Natural killer cell (primary cell): ENCODE measurements around the gene KYNU. TPM values are rescaled to one million over a fixed set of nuclear protein-coding genes. Genes with fewer than 3 reads are reported as not detected.

ENCODE experiments used
- ATAC-seq, 3 donors: fragments of 150-1000 bp in 2 of 3; fragments of 200-7000 bp in 1 of 3; cut with Tn5 transposase; 1 replicate in 1 of 3; 2 replicates in 2 of 3; pipeline ENCODE4 v1.10.0; 2021; ENCODE audit warnings: mild to moderate bottlenecking in 2 of 3, moderate library complexity in 2 of 3
- DNase-seq, 2 donors: peaks; one replicate each; pipeline versions ENCODE4 v3.0.0 to v3.0.0-alpha.2; 2013 to 2021; ENCODE audit warnings: mixed read lengths in 1 of 2
- H3K27ac ChIP-seq: one replicate; pipeline ENCODE4 v1.5.1; 2013; ENCODE audit warnings: mild to moderate bottlenecking, low read length
- H3K27me3 ChIP-seq: one replicate; pipeline ENCODE4 v1.6.1; 2013; ENCODE audit warnings: low read length; ENCODE audit not compliant: control insufficient read depth, insufficient read depth
- H3K36me3 ChIP-seq: one replicate; pipeline ENCODE4 v1.6.1; 2013; ENCODE audit warnings: low read length; ENCODE audit not compliant: control insufficient read depth, insufficient read depth
- H3K4me1 ChIP-seq: one replicate; pipeline ENCODE4 v1.6.1; 2013; ENCODE audit warnings: low read length; ENCODE audit not compliant: control insufficient read depth, insufficient read depth
- H3K4me3 ChIP-seq: one replicate; pipeline ENCODE4 v1.5.1; 2013; ENCODE audit warnings: low read length
- H3K9me3 ChIP-seq: one replicate; pipeline ENCODE4 v1.6.1; 2013; ENCODE audit warnings: low read length; ENCODE audit not compliant: control insufficient read depth, insufficient read depth
- H3K27ac Mint-ChIP-seq, 2 donors: one replicate each; pipeline ENCODE4 v1.8.0; 2022; ENCODE audit warnings: mild to moderate bottlenecking in 2 of 2, mixed read lengths in 2 of 2, moderate library complexity in 1 of 2
- H3K27me3 Mint-ChIP-seq, 2 donors: one replicate each; pipeline ENCODE4 v1.8.0; 2022; ENCODE audit warnings: low read depth in 2 of 2, mixed read lengths in 2 of 2
- H3K36me3 Mint-ChIP-seq: one replicate; pipeline ENCODE4 v1.8.0; 2022; ENCODE audit warnings: mixed read lengths
- H3K4me1 Mint-ChIP-seq, 2 donors: one replicate each; pipeline ENCODE4 v1.8.0; 2022; ENCODE audit warnings: mixed read lengths in 2 of 2
- H3K4me3 Mint-ChIP-seq: one replicate; pipeline ENCODE4 v1.8.0; 2022; ENCODE audit warnings: mild to moderate bottlenecking, moderate library complexity, mixed read lengths
- H3K9me3 Mint-ChIP-seq, 2 donors: one replicate each; pipeline ENCODE4 v1.8.0; 2022; ENCODE audit warnings: mixed read lengths in 2 of 2
- WGBS: methylation state at CpG from one replicate; pipeline ENCODE4 v1.1.7; 2013; ENCODE audit warnings: missing lambda C conversion rate; ENCODE audit not compliant: insufficient coverage; 5-methylcytosine and 5-hydroxymethylcytosine counted together
- intact Hi-C: fragments of 100-400 bp; cut with micrococcal nuclease; formaldehyde crosslinking; loops from one replicate; pipeline ENCODE4 v1.14.2; 2022
- total RNA-seq, 4 donors: library from RNA; stranded (reverse); fragments of 120-200 nt in 1 of 4; gene quantifications; one replicate each; pipeline versions ENCODE4 v1.2.3 to v1.2.4, GENCODE V29; 2013 to 2022
- TF ChIP-seq, protein P1 (sequence below): fragments of 200-600 bp; IDR thresholded peaks from one replicate; pipeline ENCODE4 v1.8.0; 2022; ENCODE audit warnings: antibody characterized with exemption

KYNU gene
- total RNA-seq, 3 donors from 2014 or later (not counting 1 experiment from before 2014, with no cell fraction given): 0.82 to 3.6 (median 3.3) TPM

- intact Hi-C loops: no loop called here
Observed at GRCh38 chr2:142940606-142941223, 63.3 kb downstream of the KYNU start.

GRCh38 chr2:142942690-142943089, 65.2 kb downstream of the KYNU start:
- Mint-ChIP-seq H3K36me3 (no peaks in the 10 kb centered on the region), H3K27me3 (no peaks in the 10 kb centered on the region), H3K27ac (no peak overlapping the region), H3K9me3 (no peaks in the 10 kb centered on the region), H3K4me3 (no peak overlapping the region), H3K4me1 (no peaks in the 10 kb centered on the region)
- Histone ChIP-seq H3K9me3 (no peaks in the 10 kb centered on the region), H3K4me3 (no peak overlapping the region), H3K36me3 (no peaks in the 10 kb centered on the region), H3K4me1 (no peaks in the 10 kb centered on the region), H3K27me3 (no peaks in the 10 kb centered on the region), H3K27ac (no peak overlapping the region)
- TF ChIP-seq, protein P1, sequence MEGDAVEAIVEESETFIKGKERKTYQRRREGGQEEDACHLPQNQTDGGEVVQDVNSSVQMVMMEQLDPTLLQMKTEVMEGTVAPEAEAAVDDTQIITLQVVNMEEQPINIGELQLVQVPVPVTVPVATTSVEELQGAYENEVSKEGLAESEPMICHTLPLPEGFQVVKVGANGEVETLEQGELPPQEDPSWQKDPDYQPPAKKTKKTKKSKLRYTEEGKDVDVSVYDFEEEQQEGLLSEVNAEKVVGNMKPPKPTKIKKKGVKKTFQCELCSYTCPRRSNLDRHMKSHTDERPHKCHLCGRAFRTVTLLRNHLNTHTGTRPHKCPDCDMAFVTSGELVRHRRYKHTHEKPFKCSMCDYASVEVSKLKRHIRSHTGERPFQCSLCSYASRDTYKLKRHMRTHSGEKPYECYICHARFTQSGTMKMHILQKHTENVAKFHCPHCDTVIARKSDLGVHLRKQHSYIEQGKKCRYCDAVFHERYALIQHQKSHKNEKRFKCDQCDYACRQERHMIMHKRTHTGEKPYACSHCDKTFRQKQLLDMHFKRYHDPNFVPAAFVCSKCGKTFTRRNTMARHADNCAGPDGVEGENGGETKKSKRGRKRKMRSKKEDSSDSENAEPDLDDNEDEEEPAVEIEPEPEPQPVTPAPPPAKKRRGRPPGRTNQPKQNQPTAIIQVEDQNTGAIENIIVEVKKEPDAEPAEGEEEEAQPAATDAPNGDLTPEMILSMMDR: no peak
- WGBS: 92% methylated on average over 1 of the region's 1 CpG
- no peak for DNase-seq
- no peak for ATAC-seq
- intact Hi-C loops: no loop called here

More at GRCh38 chr2:142940606-142941223, 63.3 kb downstream of the KYNU start:
- H3K27me3 Mint-ChIP-seq: no peaks in the 10 kb centered on the region
- H3K36me3 Mint-ChIP-seq: no peaks in the 10 kb centered on the region
- no peaks in the 10 kb centered on the region for H3K4me1 ChIP-seq
- TF ChIP-seq, protein P1: no peak
- no peak for DNase-seq
- no peak for ATAC-seq
- H3K9me3 ChIP-seq: no peaks in the 10 kb centered on the region
- H3K36me3 ChIP-seq: no peaks in the 10 kb centered on the region
- no peaks in the 10 kb centered on the region for H3K27me3 ChIP-seq
- H3K4me3 Mint-ChIP-seq: no peak overlapping the region
- WGBS: 19% methylated on average over 2 of the region's 2 CpGs
- H3K27ac Mint-ChIP-seq: no peak overlapping the region
- no peak overlapping the region for H3K27ac ChIP-seq
- H3K4me3 ChIP-seq: no peak overlapping the region
- H3K9me3 Mint-ChIP-seq: peaks cover 0 to 1% of the 10 kb centered on the region in 2 donors
- H3K4me1 Mint-ChIP-seq: no peaks in the 10 kb centered on the region

GRCh38 chr2:142944264-142944663, 66.8 kb downstream of the KYNU start:
- H3K27me3 ChIP-seq: no peaks in the 10 kb centered on the region
- Mint-ChIP-seq H3K9me3 (no peaks in the 10 kb centered on the region), H3K27ac (no peak overlapping the region), H3K36me3 (no peaks in the 10 kb centered on the region), H3K4me1 (no peaks in the 10 kb centered on the region), H3K4me3 (no peak overlapping the region), H3K27me3 (no peaks in the 10 kb centered on the region)
- TF ChIP-seq, protein P1: no peak
- no peaks in the 10 kb centered on the region for H3K9me3 ChIP-seq
- no peak overlapping the region for H3K4me3 ChIP-seq
- DNase-seq (no peak), ATAC-seq (no peak)
- no peak overlapping the region for H3K27ac ChIP-seq
- intact Hi-C loops: no loop called here
- H3K4me1 ChIP-seq: no peaks in the 10 kb centered on the region
- no peaks in the 10 kb centered on the region for H3K36me3 ChIP-seq

DNA sequence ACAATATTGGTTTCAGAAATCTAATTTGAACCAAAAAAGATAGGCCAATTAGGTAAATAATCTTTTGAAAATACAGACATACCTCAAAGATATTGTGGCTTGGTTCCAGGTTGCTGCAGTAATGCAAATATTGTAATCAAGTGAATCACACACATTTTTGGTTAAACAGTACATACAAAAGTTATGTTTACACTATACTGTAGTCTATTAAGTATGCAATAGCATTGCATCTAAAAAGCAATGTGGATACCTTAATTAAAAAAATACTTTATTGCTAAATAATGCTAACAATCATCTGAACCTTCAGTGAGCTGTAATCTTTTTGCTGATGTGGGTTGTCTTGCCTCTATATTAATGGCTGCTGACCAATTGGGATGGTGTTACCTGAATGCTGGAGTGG, 67.3 kb downstream of the KYNU start:
- H3K27ac Mint-ChIP-seq: no peak overlapping the region
- H3K4me1 ChIP-seq: no peaks in the 10 kb centered on the region
- no peaks in the 10 kb centered on the region for H3K36me3 ChIP-seq
- no peak overlapping the region for H3K4me3 Mint-ChIP-seq
- H3K4me3 ChIP-seq: no peak overlapping the region
- TF ChIP-seq, protein P1: no peak
- no peaks in the 10 kb centered on the region for H3K27me3 ChIP-seq
- no peaks in the 10 kb centered on the region for H3K27me3 Mint-ChIP-seq
- H3K9me3 ChIP-seq: no peaks in the 10 kb centered on the region
- ATAC-seq (no peak), DNase-seq (no peak)
- H3K9me3 Mint-ChIP-seq: no peaks in the 10 kb centered on the region
- intact Hi-C loops: no loop called here
- no peak overlapping the region for H3K27ac ChIP-seq
- H3K36me3 Mint-ChIP-seq: no peaks in the 10 kb centered on the region
- H3K4me1 Mint-ChIP-seq: no peaks in the 10 kb centered on the region
